Suprapubic skin (tissue), 4 donors: ENCODE data around the gene SAA2.

Experiments used
- CTCF ChIP-seq, 2 donors: fragments of 200-600 bp in 1 of 2; fragments of 450-650 bp in 1 of 2; sonication (generic) in 1 of 2; IDR thresholded peaks; one replicate each; pipeline ENCODE4 v1.5.1; 2016 to 2019; ENCODE audit warnings: antibody characterized with exemption in 2 of 2, mild to moderate bottlenecking in 1 of 2, moderate library complexity in 1 of 2
- EP300 ChIP-seq: sonication (generic); formaldehyde crosslinking; IDR thresholded peaks from one replicate; pipeline ENCODE4 v1.6.1; 2017; ENCODE audit warnings: antibody characterized with exemption
- POLR2AphosphoS5 ChIP-seq, 3 donors: sonication (generic); formaldehyde crosslinking; IDR thresholded peaks; one replicate each; pipeline ENCODE4 v1.6.1; 2017; ENCODE audit warnings: antibody characterized with exemption in 3 of 3

GRCh38 chr11:18277565-18278271 lies 29.2 kb upstream of the SAA2 start:
- TF ChIP-seq EP300 (no peak), CTCF (IDR thresholded peaks at IDR 0.05) (no peak), POLR2AphosphoS5 (IDR thresholded peaks at IDR 0.05) (no peak)
